Uterus (tissue), 4 donors: Measurements from ENCODE around the gene ZNF146. TPM values are rescaled to one million over a fixed set of nuclear protein-coding genes. Genes with fewer than 3 reads are reported as not detected.
"Not testable (repeated sequence)": the region's sequence is repeated elsewhere in the genome, so short reads cannot be mapped to it uniquely, and the experiment has no call there.

Experiments used
- DNase-seq, 2 donors: peaks; one replicate each; pipeline ENCODE4 v3.0.0-alpha.2; 2019 to 2020
- H3K27ac ChIP-seq, 2 donors: fragments of 200-600 bp; sonication (generic); 1 replicate in 1 of 2; 2 replicates in 1 of 2; pipeline ENCODE4 v1.5.1; 2016 to 2018
- H3K27me3 ChIP-seq, 2 donors: fragments of 200-600 bp; sonication (generic); one replicate each; pipeline ENCODE4 v1.5.1; 2018 to 2019; ENCODE audit warnings: control low read depth in 1 of 2
- H3K36me3 ChIP-seq, 2 donors: fragments of 200-600 bp; sonication (generic); one replicate each; pipeline ENCODE4 v1.5.1; 2019; ENCODE audit warnings: control low read depth in 1 of 2
- H3K4me1 ChIP-seq, 2 donors: fragments of 200-600 bp; sonication (generic); one replicate each; pipeline ENCODE4 v1.5.1; 2018 to 2019; ENCODE audit warnings: control low read depth in 1 of 2
- H3K4me3 ChIP-seq, 2 donors: fragments of 200-600 bp; sonication (generic); 1 replicate in 1 of 2; 2 replicates in 1 of 2; pipeline ENCODE4 v1.5.1; 2018 to 2019; ENCODE audit warnings: mild to moderate bottlenecking in 1 of 2
- H3K9me3 ChIP-seq, 2 donors: fragments of 200-600 bp; sonication (generic); one replicate each; pipeline ENCODE4 v1.5.1; 2019; ENCODE audit warnings: control low read depth in 1 of 2
- POLR2A ChIP-seq, 2 donors: fragments of 450-650 bp; IDR thresholded peaks; one replicate each; pipeline ENCODE4 v1.6.1; 2016; ENCODE audit warnings: antibody characterized with exemption in 2 of 2, mild to moderate bottlenecking in 1 of 2, moderate library complexity in 1 of 2
- intact Hi-C: fragments of 100-400 bp; cut with DNase I; formaldehyde crosslinking; loops from one replicate; pipeline ENCODE4 v1.15.1; 2023; ENCODE audit warnings: low total_unique reads
- small RNA-seq: library from RNA; depleted of rRNA; stranded (forward); fragments of <200 nt; gene quantifications from one replicate; pipeline ENCODE3, GENCODE V24; 2016
- total RNA-seq, 4 donors: library from RNA; depleted of rRNA in 3 of 4; stranded (reverse); fragments of >200 nt in 3 of 4; gene quantifications; one replicate each; pipeline versions ENCODE4 v1.1.0 to v1.2.4, GENCODE V29; 2014 to 2023
- TF ChIP-seq, protein P1 (sequence below), 4 experiments: fragments of 200-600 bp in 2 of 4; fragments of 450-650 bp in 2 of 4; sonication (generic) in 2 of 4; IDR thresholded peaks; one replicate each; pipeline ENCODE4 v1.5.1; 2016 to 2019; ENCODE audit warnings: antibody characterized with exemption in 4 of 4, mild to moderate bottlenecking in 2 of 4, moderate library complexity in 1 of 4
- donor health status: DM: yes; HTN: yes; CAD: no.

The ZNF146 gene
- total RNA-seq, 4 donors from 2014 or later: 54.7 to 238 (median 84.2) TPM

GRCh38 chr19:36267061-36267845 lies 52.3 kb downstream of the ZNF146 start:
- no peak for DNase-seq
- no peaks in the 10 kb centered on the region for H3K36me3 ChIP-seq
- no peak overlapping the region for H3K27ac ChIP-seq
- no peaks in the 10 kb centered on the region for H3K27me3 ChIP-seq
- intact Hi-C loops: no loop called here
- H3K9me3 ChIP-seq: peaks cover 0 to 6% of the 10 kb centered on the region in 2 donors
- H3K4me3 ChIP-seq: no peak overlapping the region
- H3K4me1 ChIP-seq: no peaks in the 10 kb centered on the region
- TF ChIP-seq POLR2A (IDR thresholded peaks at IDR 0.05): no peak
- TF ChIP-seq, protein P1, sequence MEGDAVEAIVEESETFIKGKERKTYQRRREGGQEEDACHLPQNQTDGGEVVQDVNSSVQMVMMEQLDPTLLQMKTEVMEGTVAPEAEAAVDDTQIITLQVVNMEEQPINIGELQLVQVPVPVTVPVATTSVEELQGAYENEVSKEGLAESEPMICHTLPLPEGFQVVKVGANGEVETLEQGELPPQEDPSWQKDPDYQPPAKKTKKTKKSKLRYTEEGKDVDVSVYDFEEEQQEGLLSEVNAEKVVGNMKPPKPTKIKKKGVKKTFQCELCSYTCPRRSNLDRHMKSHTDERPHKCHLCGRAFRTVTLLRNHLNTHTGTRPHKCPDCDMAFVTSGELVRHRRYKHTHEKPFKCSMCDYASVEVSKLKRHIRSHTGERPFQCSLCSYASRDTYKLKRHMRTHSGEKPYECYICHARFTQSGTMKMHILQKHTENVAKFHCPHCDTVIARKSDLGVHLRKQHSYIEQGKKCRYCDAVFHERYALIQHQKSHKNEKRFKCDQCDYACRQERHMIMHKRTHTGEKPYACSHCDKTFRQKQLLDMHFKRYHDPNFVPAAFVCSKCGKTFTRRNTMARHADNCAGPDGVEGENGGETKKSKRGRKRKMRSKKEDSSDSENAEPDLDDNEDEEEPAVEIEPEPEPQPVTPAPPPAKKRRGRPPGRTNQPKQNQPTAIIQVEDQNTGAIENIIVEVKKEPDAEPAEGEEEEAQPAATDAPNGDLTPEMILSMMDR (IDR thresholded peaks at IDR 0.05): no peak

DNA sequence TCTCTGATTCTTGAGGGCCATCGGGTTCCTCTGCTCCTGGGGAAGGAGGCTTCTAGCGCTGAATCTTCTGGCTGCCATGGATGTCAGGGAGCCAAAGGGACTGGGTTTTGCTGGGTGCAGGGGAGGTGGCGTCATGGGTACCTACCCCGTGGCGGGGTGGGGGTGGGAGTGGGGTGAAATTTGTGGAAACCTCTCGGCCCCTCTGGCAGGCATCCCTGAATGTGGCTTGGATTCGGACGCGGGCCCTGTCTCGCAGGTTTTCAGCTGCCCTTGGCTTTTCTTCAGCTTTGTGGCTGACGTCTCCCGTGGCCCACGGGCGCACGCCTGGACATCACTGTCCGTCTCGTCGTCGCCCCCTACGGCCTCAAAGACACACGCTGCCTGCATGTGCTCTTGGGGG lies 53.2 kb downstream of the ZNF146 start:
- H3K36me3 ChIP-seq, H3K4me1 ChIP-seq, intact Hi-C loops, H3K4me3 ChIP-seq, H3K27me3 ChIP-seq, H3K27ac ChIP-seq, H3K9me3 ChIP-seq, DNase-seq: not testable (repeated sequence)

- H3K27me3 ChIP-seq, H3K4me1 ChIP-seq, H3K4me3 ChIP-seq, intact Hi-C loops, H3K36me3 ChIP-seq, DNase-seq, H3K9me3 ChIP-seq, H3K27ac ChIP-seq: not testable (repeated sequence)
These were observed 53.7 kb downstream of the ZNF146 start for GRCh38 chr19:36268591-36268990.

GRCh38 chr19:36269295-36269694 lies 54.4 kb downstream of the ZNF146 start:
- H3K9me3 ChIP-seq, intact Hi-C loops, DNase-seq, H3K36me3 ChIP-seq, H3K27ac ChIP-seq, H3K4me1 ChIP-seq, H3K27me3 ChIP-seq, H3K4me3 ChIP-seq: not testable (repeated sequence)

Small RNA genes within 50 kb of the gene (small RNA-seq; reads per million reads assigned to genes)
- gene RF00019: not detected

Other genes starting within 250 kb of the ZNF146 start
- gene SDHAF1, start 219.9 kb upstream of the ZNF146 start, total RNA-seq: 10 to 100 TPM; 23.8 to 80.0 (median 43.1) TPM
- gene SYNE4, start 206.3 kb upstream of the ZNF146 start, total RNA-seq: 1 to 10 TPM in 1 of 4 donors, under 1 TPM in 1, not detected in 2; 0.24 to 1.7 TPM
- gene ALKBH6, start 200.9 kb upstream of the ZNF146 start, total RNA-seq: 10 to 100 TPM; 10.0 to 18.5 (median 17.0) TPM
- gene CLIP3, start 182.2 kb upstream of the ZNF146 start, total RNA-seq: 10 to 100 TPM in 3 of 4 donors, 1 to 10 TPM in 1; 4.4 to 82.5 (median 34.8) TPM
- gene THAP8, start 160.8 kb upstream of the ZNF146 start, total RNA-seq: 1 to 10 TPM in 3 of 4 donors, not detected in 1; 4.6 to 6.5 (median 6.2) TPM
- gene WDR62, start 160.2 kb upstream of the ZNF146 start, total RNA-seq: 1 to 10 TPM in 2 of 4 donors, not detected in 2; 2.4 to 5.8 TPM
- gene OVOL3, start 104.0 kb upstream of the ZNF146 start, total RNA-seq: not detected
- 10 to 100 TPM in 3 of 4 donors, 1 to 10 TPM in 1; 8.2 to 69.8 (median 25.2) TPM for gene POLR2I, start 100.2 kb upstream of the ZNF146 start, total RNA-seq
- 100 to 1,000 TPM; 118 to 196 (median 154) TPM for gene TBCB, start 99.6 kb upstream of the ZNF146 start, total RNA-seq
- 100 to 1,000 TPM; 134 to 511 (median 179) TPM for gene CAPNS1, start 75.0 kb upstream of the ZNF146 start, total RNA-seq
- gene COX7A1, start 62.7 kb upstream of the ZNF146 start, total RNA-seq: 100 to 1,000 TPM in 2 of 4 donors, 10 to 100 TPM in 1, 1 to 10 TPM in 1; 4.7 to 235 (median 65.2) TPM
- 10 to 100 TPM in 1 of 4 donors, 1 to 10 TPM in 3; 1.5 to 20.8 (median 6.1) TPM for gene ZNF565, start 441 bp upstream of the ZNF146 start, total RNA-seq
- gene ZFP14, start 164.1 kb downstream of the ZNF146 start, total RNA-seq: 10 to 100 TPM in 2 of 4 donors, 1 to 10 TPM in 2; 3.3 to 28.7 (median 9.0) TPM
- 10 to 100 TPM in 2 of 4 donors, 1 to 10 TPM in 1, under 1 TPM in 1; 0.88 to 29.9 (median 8.3) TPM for gene ZFP82, start 203.5 kb downstream of the ZNF146 start, total RNA-seq